Epithelial cell of esophagus (primary cell): ENCODE results near the gene MYLK.
A peak's percentile ranks its signal among the peaks of the same experiment; 100 is the strongest.

ENCODE experiments used
- DNase-seq: peaks from one replicate; pipeline ENCODE4 v3.0.0; 2010; ENCODE audit warnings: low read depth
- H3K4me3 ChIP-seq: 2 replicates; pipeline ENCODE4 v1.5.1; 2011; ENCODE audit warnings: mild to moderate bottlenecking, low read length, control low read depth
- CTCF ChIP-seq: IDR thresholded peaks from 2 replicates; pipeline ENCODE4 v1.5.1; 2011; ENCODE audit warnings: low read depth, mild to moderate bottlenecking, low read length, control low read depth, inconsistent platforms; ENCODE audit not compliant: insufficient read depth; ENCODE audit errors: missing control alignments

Gene MYLK, protein sequence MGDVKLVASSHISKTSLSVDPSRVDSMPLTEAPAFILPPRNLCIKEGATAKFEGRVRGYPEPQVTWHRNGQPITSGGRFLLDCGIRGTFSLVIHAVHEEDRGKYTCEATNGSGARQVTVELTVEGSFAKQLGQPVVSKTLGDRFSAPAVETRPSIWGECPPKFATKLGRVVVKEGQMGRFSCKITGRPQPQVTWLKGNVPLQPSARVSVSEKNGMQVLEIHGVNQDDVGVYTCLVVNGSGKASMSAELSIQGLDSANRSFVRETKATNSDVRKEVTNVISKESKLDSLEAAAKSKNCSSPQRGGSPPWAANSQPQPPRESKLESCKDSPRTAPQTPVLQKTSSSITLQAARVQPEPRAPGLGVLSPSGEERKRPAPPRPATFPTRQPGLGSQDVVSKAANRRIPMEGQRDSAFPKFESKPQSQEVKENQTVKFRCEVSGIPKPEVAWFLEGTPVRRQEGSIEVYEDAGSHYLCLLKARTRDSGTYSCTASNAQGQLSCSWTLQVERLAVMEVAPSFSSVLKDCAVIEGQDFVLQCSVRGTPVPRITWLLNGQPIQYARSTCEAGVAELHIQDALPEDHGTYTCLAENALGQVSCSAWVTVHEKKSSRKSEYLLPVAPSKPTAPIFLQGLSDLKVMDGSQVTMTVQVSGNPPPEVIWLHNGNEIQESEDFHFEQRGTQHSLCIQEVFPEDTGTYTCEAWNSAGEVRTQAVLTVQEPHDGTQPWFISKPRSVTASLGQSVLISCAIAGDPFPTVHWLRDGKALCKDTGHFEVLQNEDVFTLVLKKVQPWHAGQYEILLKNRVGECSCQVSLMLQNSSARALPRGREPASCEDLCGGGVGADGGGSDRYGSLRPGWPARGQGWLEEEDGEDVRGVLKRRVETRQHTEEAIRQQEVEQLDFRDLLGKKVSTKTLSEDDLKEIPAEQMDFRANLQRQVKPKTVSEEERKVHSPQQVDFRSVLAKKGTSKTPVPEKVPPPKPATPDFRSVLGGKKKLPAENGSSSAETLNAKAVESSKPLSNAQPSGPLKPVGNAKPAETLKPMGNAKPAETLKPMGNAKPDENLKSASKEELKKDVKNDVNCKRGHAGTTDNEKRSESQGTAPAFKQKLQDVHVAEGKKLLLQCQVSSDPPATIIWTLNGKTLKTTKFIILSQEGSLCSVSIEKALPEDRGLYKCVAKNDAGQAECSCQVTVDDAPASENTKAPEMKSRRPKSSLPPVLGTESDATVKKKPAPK (N-terminal part only)

GRCh38 chr3:123884203-123884831, at the start of gene MYLK:
Gene MYLK, minus strand, starts transcription at chr3:123884332. Its CDS starts 90,491 bp downstream, at chr3:123793841.
- peak within 1 kb of the TSS; percentile 26 for H3K4me3 ChIP-seq
- DNase-seq: peak; percentile 71
- TF ChIP-seq CTCF: no peak

DNA sequence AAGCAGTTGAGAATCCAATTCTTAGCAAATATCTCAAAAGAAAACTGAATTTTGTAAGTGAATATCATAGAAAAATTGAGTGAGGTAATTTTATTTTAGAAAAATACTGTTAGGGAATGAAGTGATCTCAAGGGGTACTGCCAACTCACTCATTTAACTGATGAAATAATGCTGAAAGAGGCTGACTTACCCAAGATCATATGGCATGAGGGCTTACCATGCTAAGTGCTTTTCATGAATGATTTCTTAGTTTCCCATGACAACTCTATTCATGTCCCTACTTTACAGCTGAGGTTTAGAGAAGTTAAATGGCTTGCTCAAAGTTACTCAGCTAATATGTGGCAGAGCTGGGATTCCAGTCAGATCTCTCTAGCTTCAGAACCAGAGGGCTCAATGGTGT, 46.3 kb upstream of the MYLK start:
- TF ChIP-seq CTCF: no peak
- no peak overlapping the region for H3K4me3 ChIP-seq
- no peak for DNase-seq

GRCh38 chr3:123929325-123929724, 45.2 kb upstream of the MYLK start:
- TF ChIP-seq CTCF: no peak
- DNase-seq: no peak
- H3K4me3 ChIP-seq: no peak overlapping the region

DNA sequence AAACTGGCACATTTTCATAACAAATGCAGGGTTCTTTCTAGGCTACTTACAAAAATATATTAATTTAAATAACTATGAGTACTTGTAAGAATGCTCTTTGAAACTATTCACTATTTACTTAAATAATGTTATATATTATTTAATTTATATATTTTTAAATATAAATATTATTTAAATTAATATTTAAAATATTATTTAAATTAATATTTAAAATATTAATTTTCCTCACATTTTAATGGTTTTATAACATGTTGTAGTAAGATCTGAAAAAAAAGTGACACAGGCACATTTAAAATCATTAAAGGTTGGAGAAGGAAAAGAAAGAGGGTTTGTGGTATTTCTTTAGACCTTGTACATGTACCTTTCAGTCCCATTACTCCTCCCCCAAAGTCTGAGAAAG, 42.3 kb upstream of the MYLK start:
- TF ChIP-seq CTCF: no peak
- H3K4me3 ChIP-seq: no peak overlapping the region
- no peak for DNase-seq

- no peak for TF ChIP-seq CTCF
- H3K4me3 ChIP-seq: no peak overlapping the region
- no peak for DNase-seq
Measured at GRCh38 chr3:123920868-123921267, 36.7 kb upstream of the MYLK start.

DNA sequence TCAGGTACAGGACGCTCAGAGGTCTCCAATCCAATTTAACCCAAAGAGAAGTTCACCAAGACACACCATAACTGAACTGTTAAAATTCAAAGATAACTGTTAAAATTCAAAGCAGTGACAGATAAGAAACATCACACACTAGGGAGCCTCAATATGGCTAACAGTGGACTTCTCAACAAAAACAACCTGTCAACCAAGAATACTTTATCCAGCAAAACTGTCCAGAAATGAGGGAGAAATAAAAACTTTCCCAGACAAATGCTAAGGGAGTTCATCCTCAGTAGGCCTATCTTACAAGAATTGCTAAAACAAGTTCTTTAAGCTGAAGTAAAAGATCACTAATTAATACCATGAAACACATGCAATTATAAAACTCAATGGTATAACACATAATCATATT, 36.3 kb upstream of the MYLK start:
- H3K4me3 ChIP-seq: no peak overlapping the region
- TF ChIP-seq CTCF: no peak
- DNase-seq: no peak
